Stimulated activated memory B cell treated with anti-CD40 and anti-IgM and Interleukin-4, amounts not matched to agents 10 μg/mL and 1 μg/mL and 100 μg/mL, for 72 hours (primary cell): ENCODE data around the gene ATXN10.
"Not testable (repeated sequence)": the region's sequence is repeated elsewhere in the genome, so short reads cannot be mapped to it uniquely, and the experiment has no call there.

Experiments used
- ATAC-seq: fragments of 150-1000 bp; cut with Tn5 transposase; 2 replicates; pipeline ENCODE4 v1.10.0; 2021
- H3K27ac Mint-ChIP-seq: one replicate; pipeline ENCODE4 v1.8.0; 2022; ENCODE audit warnings: mild to moderate bottlenecking, mixed read lengths
- H3K27me3 Mint-ChIP-seq: one replicate; pipeline ENCODE4 v1.8.0; 2022; ENCODE audit warnings: mixed read lengths
- H3K36me3 Mint-ChIP-seq: one replicate; pipeline ENCODE4 v1.8.0; 2022; ENCODE audit warnings: mixed read lengths
- H3K4me1 Mint-ChIP-seq: one replicate; pipeline ENCODE4 v1.8.0; 2022; ENCODE audit warnings: mixed read lengths
- H3K4me3 Mint-ChIP-seq: one replicate; pipeline ENCODE4 v1.8.0; 2022; ENCODE audit warnings: mild to moderate bottlenecking, moderate library complexity, mixed read lengths
- H3K9me3 Mint-ChIP-seq: one replicate; pipeline ENCODE4 v1.8.0; 2022; ENCODE audit warnings: mixed read lengths

Gene ATXN10

GRCh38 chr22:45784357-45785277 is 113.0 kb downstream of the ATXN10 start:
- Mint-ChIP-seq H3K4me3 (no peak overlapping the region), H3K9me3 (no peaks in the 10 kb centered on the region), H3K4me1 (peaks cover 22% of the 10 kb centered on the region), H3K27ac (no peak overlapping the region), H3K27me3 (no peaks in the 10 kb centered on the region), H3K36me3 (peaks cover 44% of the 10 kb centered on the region)
- no peak for ATAC-seq

GRCh38 chr22:45785458-45785857 is 113.8 kb downstream of the ATXN10 start:
- H3K27me3 Mint-ChIP-seq: no peaks in the 10 kb centered on the region
- H3K9me3 Mint-ChIP-seq: no peaks in the 10 kb centered on the region
- H3K36me3 Mint-ChIP-seq: peaks cover 44% of the 10 kb centered on the region
- no peak overlapping the region for H3K27ac Mint-ChIP-seq
- H3K4me1 Mint-ChIP-seq: peaks cover 22% of the 10 kb centered on the region
- H3K4me3 Mint-ChIP-seq: no peak overlapping the region
- no peak for ATAC-seq

GRCh38 chr22:45786726-45787125 is 115.1 kb downstream of the ATXN10 start:
- no peaks in the 10 kb centered on the region for H3K9me3 Mint-ChIP-seq
- no peak overlapping the region for H3K4me3 Mint-ChIP-seq
- peaks cover 41% of the 10 kb centered on the region for H3K36me3 Mint-ChIP-seq
- no peaks in the 10 kb centered on the region for H3K27me3 Mint-ChIP-seq
- ATAC-seq: no peak
- no peak overlapping the region for H3K27ac Mint-ChIP-seq
- H3K4me1 Mint-ChIP-seq: peaks cover 27% of the 10 kb centered on the region

- Mint-ChIP-seq H3K36me3 (peaks cover 51% of the 10 kb centered on the region), H3K9me3 (no peaks in the 10 kb centered on the region), H3K4me3 (no peak overlapping the region), H3K4me1 (peaks cover 25% of the 10 kb centered on the region), H3K27me3 (no peaks in the 10 kb centered on the region), H3K27ac (no peak overlapping the region)
- no peak for ATAC-seq
These were observed 116.1 kb downstream of the ATXN10 start for GRCh38 chr22:45787759-45788158.

- Mint-ChIP-seq H3K27ac (no peak overlapping the region), H3K27me3 (no peaks in the 10 kb centered on the region), H3K4me1 (peaks cover 20% of the 10 kb centered on the region), H3K4me3 (no peak overlapping the region), H3K36me3 (peaks cover 59% of the 10 kb centered on the region), H3K9me3 (peaks cover 2% of the 10 kb centered on the region)
- no peak for ATAC-seq
These were observed 116.9 kb downstream of the ATXN10 start for GRCh38 chr22:45788522-45788921.

- Mint-ChIP-seq H3K4me1 (peaks cover 8% of the 10 kb centered on the region), H3K27ac (no peak overlapping the region), H3K4me3 (no peak overlapping the region), H3K27me3 (no peaks in the 10 kb centered on the region), H3K9me3 (peaks cover 11% of the 10 kb centered on the region), H3K36me3 (peaks cover 70% of the 10 kb centered on the region)
- no peak for ATAC-seq
These were observed 118.8 kb downstream of the ATXN10 start for GRCh38 chr22:45790401-45790800.

GRCh38 chr22:45793161-45793560 is 121.5 kb downstream of the ATXN10 start:
- H3K9me3 Mint-ChIP-seq: peaks cover 15% of the 10 kb centered on the region
- ATAC-seq: no peak
- peaks cover 90% of the 10 kb centered on the region for H3K36me3 Mint-ChIP-seq
- H3K27me3 Mint-ChIP-seq: no peaks in the 10 kb centered on the region
- no peak overlapping the region for H3K27ac Mint-ChIP-seq
- peaks cover 4% of the 10 kb centered on the region for H3K4me1 Mint-ChIP-seq
- no peak overlapping the region for H3K4me3 Mint-ChIP-seq

- Mint-ChIP-seq H3K27ac (no peak overlapping the region), H3K27me3 (no peaks in the 10 kb centered on the region), H3K4me3 (no peak overlapping the region), H3K9me3 (peaks cover 15% of the 10 kb centered on the region), H3K4me1 (peaks cover 4% of the 10 kb centered on the region), H3K36me3 (peaks cover 90% of the 10 kb centered on the region)
- ATAC-seq: no peak
These were observed 122.3 kb downstream of the ATXN10 start for GRCh38 chr22:45793892-45794291.

GRCh38 chr22:45796009-45796408 is 124.4 kb downstream of the ATXN10 start:
- H3K27ac Mint-ChIP-seq, H3K4me3 Mint-ChIP-seq, ATAC-seq, H3K27me3 Mint-ChIP-seq, H3K4me1 Mint-ChIP-seq: not testable (repeated sequence)
- peaks cover 15% of the 10 kb centered on the region for H3K9me3 Mint-ChIP-seq
- H3K36me3 Mint-ChIP-seq: peaks cover 84% of the 10 kb centered on the region

- H3K27me3 Mint-ChIP-seq: no peaks in the 10 kb centered on the region
- H3K4me3 Mint-ChIP-seq: no peak overlapping the region
- peaks cover 68% of the 10 kb centered on the region for H3K36me3 Mint-ChIP-seq
- peaks cover 11% of the 10 kb centered on the region for H3K9me3 Mint-ChIP-seq
- no peak for ATAC-seq
- H3K27ac Mint-ChIP-seq: no peak overlapping the region
- H3K4me1 Mint-ChIP-seq: no peaks in the 10 kb centered on the region
These were observed 127.7 kb downstream of the ATXN10 start for GRCh38 chr22:45799291-45799690.

GRCh38 chr22:45802054-45802453 is 130.4 kb downstream of the ATXN10 start:
- no peaks in the 10 kb centered on the region for H3K27me3 Mint-ChIP-seq
- no peak overlapping the region for H3K27ac Mint-ChIP-seq
- ATAC-seq: no peak
- H3K4me3 Mint-ChIP-seq: no peak overlapping the region
- H3K9me3 Mint-ChIP-seq: no peaks in the 10 kb centered on the region
- H3K36me3 Mint-ChIP-seq: peaks cover 64% of the 10 kb centered on the region
- H3K4me1 Mint-ChIP-seq: no peaks in the 10 kb centered on the region

- Mint-ChIP-seq H3K27me3 (no peaks in the 10 kb centered on the region), H3K4me3 (no peak overlapping the region), H3K4me1 (no peaks in the 10 kb centered on the region), H3K9me3 (no peaks in the 10 kb centered on the region), H3K36me3 (peaks cover 71% of the 10 kb centered on the region), H3K27ac (no peak overlapping the region)
- no peak for ATAC-seq
These were observed 132.8 kb downstream of the ATXN10 start for GRCh38 chr22:45804319-45804985.

- H3K36me3 Mint-ChIP-seq: peaks cover 72% of the 10 kb centered on the region
- ATAC-seq: no peak
- H3K4me3 Mint-ChIP-seq: no peak overlapping the region
- no peaks in the 10 kb centered on the region for H3K27me3 Mint-ChIP-seq
- no peaks in the 10 kb centered on the region for H3K4me1 Mint-ChIP-seq
- H3K9me3 Mint-ChIP-seq: no peaks in the 10 kb centered on the region
- H3K27ac Mint-ChIP-seq: no peak overlapping the region
These were observed 133.3 kb downstream of the ATXN10 start for GRCh38 chr22:45804986-45805325.

- H3K36me3 Mint-ChIP-seq: peaks cover 67% of the 10 kb centered on the region
- H3K27ac Mint-ChIP-seq: no peak overlapping the region
- no peak overlapping the region for H3K4me3 Mint-ChIP-seq
- H3K27me3 Mint-ChIP-seq: no peaks in the 10 kb centered on the region
- H3K9me3 Mint-ChIP-seq: no peaks in the 10 kb centered on the region
- no peaks in the 10 kb centered on the region for H3K4me1 Mint-ChIP-seq
- no peak for ATAC-seq
These were observed 133.8 kb downstream of the ATXN10 start for GRCh38 chr22:45805413-45805812.

GRCh38 chr22:45807156-45807915 is 135.7 kb downstream of the ATXN10 start:
- Mint-ChIP-seq H3K36me3 (peaks cover 68% of the 10 kb centered on the region), H3K27me3 (no peaks in the 10 kb centered on the region), H3K4me1 (no peaks in the 10 kb centered on the region), H3K9me3 (no peaks in the 10 kb centered on the region), H3K4me3 (no peak overlapping the region), H3K27ac (no peak overlapping the region)
- ATAC-seq: no peak
